ENCODE data around the gene ZDHHC9. TPM values are rescaled to one million over a fixed set of nuclear protein-coding genes. Genes with fewer than 3 reads are reported as not detected.

Gene ZDHHC9
- total RNA-seq, 1 donor from 2014 or later: 37.8 TPM

DNA sequence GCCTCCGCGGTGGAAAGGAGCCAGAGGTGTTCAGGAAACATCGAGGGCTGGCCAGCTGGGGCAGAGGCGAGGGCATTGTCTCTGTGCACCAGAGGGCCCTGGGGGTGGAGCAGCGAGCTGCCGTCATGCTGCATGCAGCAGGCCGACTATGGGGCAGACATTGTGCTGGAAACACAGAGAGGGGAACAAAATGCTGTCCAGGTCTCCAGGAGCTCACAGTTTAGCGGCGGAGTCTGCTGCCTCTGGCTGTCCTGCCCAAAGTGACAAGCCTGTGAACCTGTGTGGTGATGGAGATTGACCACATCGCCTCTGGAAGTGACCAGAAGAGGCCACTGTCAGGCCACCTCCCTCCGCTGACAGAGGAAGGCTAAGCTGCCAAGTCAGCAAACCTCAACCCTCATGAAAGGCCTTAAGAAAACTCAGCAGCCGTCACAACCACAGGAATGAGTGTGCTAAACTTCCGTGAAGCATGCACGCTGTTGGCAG, 84.1 kb downstream of the ZDHHC9 start:
- H3K4me1 Mint-ChIP-seq (ENCODE audit: unreplicated experiment): peaks cover 3% of the 10 kb centered on the region
- H3K4me3 Mint-ChIP-seq (ENCODE audit: unreplicated experiment): no peak overlapping the region
- no peaks in the 10 kb centered on the region for H3K36me3 Mint-ChIP-seq (ENCODE audit: low read depth, unreplicated experiment)
- no peak overlapping the region for H3K27ac Mint-ChIP-seq (ENCODE audit: unreplicated experiment)
- no peaks in the 10 kb centered on the region for H3K9me3 Mint-ChIP-seq (ENCODE audit: unreplicated experiment)
- TF ChIP-seq, protein P1, sequence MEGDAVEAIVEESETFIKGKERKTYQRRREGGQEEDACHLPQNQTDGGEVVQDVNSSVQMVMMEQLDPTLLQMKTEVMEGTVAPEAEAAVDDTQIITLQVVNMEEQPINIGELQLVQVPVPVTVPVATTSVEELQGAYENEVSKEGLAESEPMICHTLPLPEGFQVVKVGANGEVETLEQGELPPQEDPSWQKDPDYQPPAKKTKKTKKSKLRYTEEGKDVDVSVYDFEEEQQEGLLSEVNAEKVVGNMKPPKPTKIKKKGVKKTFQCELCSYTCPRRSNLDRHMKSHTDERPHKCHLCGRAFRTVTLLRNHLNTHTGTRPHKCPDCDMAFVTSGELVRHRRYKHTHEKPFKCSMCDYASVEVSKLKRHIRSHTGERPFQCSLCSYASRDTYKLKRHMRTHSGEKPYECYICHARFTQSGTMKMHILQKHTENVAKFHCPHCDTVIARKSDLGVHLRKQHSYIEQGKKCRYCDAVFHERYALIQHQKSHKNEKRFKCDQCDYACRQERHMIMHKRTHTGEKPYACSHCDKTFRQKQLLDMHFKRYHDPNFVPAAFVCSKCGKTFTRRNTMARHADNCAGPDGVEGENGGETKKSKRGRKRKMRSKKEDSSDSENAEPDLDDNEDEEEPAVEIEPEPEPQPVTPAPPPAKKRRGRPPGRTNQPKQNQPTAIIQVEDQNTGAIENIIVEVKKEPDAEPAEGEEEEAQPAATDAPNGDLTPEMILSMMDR (IDR thresholded peaks at IDR 0.05; ENCODE audit: unreplicated experiment): no peak
- DNase-seq (ENCODE audit: low spot score): no peak
- peaks cover 5% of the 10 kb centered on the region for H3K27me3 Mint-ChIP-seq (ENCODE audit: unreplicated experiment)

DNA sequence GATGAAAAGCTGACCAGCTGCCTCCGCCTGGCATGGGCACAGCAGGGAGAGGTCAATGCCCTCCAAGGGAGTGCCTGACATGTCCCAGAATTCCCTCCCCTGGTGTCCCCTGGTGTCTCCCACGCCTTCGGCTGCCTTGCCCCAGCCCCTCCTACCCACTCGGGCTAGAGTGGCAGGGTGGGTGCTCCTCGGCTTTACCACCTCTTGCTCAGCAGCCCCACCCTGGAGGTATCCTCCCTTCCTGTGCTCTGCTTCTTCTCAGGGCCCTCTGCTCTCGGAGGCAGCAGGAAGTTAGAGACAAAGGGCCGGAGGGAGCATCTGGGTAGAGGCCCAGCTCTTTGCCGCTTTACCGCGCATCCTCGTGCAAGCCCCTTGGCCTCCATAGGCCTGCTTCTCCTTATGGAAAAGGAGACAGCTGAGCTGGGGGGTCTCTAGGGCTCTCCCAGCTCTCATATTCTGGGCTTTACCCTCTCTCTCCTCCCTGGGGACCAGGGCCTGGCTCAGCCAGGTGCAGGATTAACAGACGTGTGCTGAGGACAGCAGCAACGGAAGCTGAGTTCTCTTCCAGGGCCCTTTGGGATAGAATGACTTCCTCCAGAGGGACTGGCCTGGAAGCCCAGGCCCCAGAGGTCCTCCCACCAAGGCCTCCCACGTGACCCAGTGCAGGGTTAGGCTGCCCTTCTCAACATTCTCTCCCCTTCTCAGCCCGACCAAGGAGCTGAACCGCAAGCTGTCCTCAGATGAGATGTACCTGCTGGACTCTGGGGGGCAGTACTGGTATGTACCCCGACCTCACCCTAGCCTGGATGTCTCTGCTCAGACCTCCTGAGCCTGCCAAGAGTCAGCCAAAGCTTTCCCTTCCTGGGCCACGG, 87.7 kb downstream of the ZDHHC9 start:
- H3K9me3 Mint-ChIP-seq (ENCODE audit: unreplicated experiment): no peaks in the 10 kb centered on the region

DNA sequence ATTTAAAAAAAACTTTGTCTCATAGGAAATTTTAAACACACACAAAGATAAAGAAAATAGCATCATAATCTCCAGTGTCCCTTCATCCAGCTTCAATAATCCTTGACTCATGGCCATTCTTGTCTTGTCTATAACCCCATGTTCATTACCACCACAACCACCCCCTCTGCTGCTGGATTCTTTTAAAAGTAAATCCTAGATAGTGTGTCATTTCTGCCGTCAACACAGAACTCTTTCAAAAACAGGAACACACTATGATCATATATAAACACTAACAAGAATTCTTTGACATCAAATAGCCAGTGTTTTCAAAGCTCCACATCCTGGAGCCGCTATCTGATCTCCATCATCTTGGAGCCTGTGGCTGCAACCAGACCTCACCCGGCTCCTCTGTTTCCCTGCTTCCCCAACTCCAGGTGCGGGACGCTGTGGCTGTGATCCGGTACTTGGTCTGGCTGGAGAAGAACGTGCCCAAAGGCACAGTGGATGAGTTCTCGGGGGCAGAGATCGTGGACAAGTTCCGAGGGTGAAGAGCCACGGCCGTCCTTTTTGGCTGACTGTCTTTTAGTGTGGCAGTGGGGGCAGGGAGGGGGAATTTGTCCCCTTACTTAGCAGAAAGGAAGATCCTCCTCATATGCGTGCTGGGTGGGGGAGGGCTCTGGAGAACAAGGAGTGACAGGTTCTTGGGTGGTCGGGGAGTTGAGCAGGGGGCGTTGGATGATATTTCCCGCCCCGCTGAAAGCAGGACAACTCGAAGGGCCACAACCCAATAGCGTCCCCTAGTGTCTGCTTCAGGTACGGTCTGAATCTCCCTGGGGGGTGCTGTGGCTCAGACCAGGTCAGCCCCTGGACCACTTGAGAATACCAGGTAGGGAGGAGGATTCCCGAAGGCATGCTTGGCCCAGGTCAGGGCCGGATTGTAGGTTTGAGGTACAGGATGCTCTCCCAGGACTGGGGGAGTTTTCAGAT, 89.3 kb downstream of the ZDHHC9 start:
- Mint-ChIP-seq H3K4me3 (ENCODE audit: unreplicated experiment) (peak overlapping the region; percentile 51), H3K27ac (ENCODE audit: unreplicated experiment) (no peak overlapping the region), H3K9me3 (ENCODE audit: unreplicated experiment) (no peaks in the 10 kb centered on the region), H3K4me1 (ENCODE audit: unreplicated experiment) (peaks cover 10% of the 10 kb centered on the region), H3K27me3 (ENCODE audit: unreplicated experiment) (peaks cover 2% of the 10 kb centered on the region), H3K36me3 (ENCODE audit: low read depth, unreplicated experiment) (no peaks in the 10 kb centered on the region)
- DNase-seq (ENCODE audit: low spot score): peak; percentile 14
- TF ChIP-seq, protein P1 (IDR thresholded peaks at IDR 0.05; ENCODE audit: unreplicated experiment): peak; percentile 45

More for the DNA sequence above, 87.7 kb downstream of the ZDHHC9 start:
- no peaks in the 10 kb centered on the region for H3K36me3 Mint-ChIP-seq (ENCODE audit: low read depth, unreplicated experiment)
- H3K4me1 Mint-ChIP-seq (ENCODE audit: unreplicated experiment): peaks cover 10% of the 10 kb centered on the region
- no peak overlapping the region for H3K27ac Mint-ChIP-seq (ENCODE audit: unreplicated experiment)
- no peak for DNase-seq (ENCODE audit: low spot score)
- no peak overlapping the region for H3K4me3 Mint-ChIP-seq (ENCODE audit: unreplicated experiment)
- H3K27me3 Mint-ChIP-seq (ENCODE audit: unreplicated experiment): peaks cover 5% of the 10 kb centered on the region
- TF ChIP-seq, protein P1 (IDR thresholded peaks at IDR 0.05; ENCODE audit: unreplicated experiment): no peak

Other genes with a start within 250 kb of the ZDHHC9 start
- gene APLN, start 188.9 kb downstream of the ZDHHC9 start, total RNA-seq (ENCODE audit: unreplicated experiment): 3.5 TPM
- 1.7 TPM for gene XPNPEP2, start 104.9 kb downstream of the ZDHHC9 start, total RNA-seq (ENCODE audit: unreplicated experiment)
- gene SASH3, start 63.9 kb downstream of the ZDHHC9 start, total RNA-seq (ENCODE audit: unreplicated experiment): not detected
- 22.1 TPM for gene UTP14A, start 62.3 kb upstream of the ZDHHC9 start, total RNA-seq (ENCODE audit: unreplicated experiment)
- 34.0 TPM for gene BCORL1, start 138.7 kb upstream of the ZDHHC9 start, total RNA-seq (ENCODE audit: unreplicated experiment)

Measured in endothelial cell (in vitro differentiated cells).